Stromal cell of bone marrow (primary cell): ENCODE measurements around the gene GNA12.
"Not testable (repeated sequence)": the region's sequence is repeated elsewhere in the genome, so short reads cannot be mapped to it uniquely, and the experiment has no call there.

Experiments used
- DNase-seq: peaks from one replicate; pipeline ENCODE4 v3.0.0-alpha.2; 2012; ENCODE audit warnings: low read depth

Gene GNA12

GRCh38 chr7:2726316-2727018, 117.6 kb downstream of the GNA12 start:
- DNase-seq: no peak

DNA sequence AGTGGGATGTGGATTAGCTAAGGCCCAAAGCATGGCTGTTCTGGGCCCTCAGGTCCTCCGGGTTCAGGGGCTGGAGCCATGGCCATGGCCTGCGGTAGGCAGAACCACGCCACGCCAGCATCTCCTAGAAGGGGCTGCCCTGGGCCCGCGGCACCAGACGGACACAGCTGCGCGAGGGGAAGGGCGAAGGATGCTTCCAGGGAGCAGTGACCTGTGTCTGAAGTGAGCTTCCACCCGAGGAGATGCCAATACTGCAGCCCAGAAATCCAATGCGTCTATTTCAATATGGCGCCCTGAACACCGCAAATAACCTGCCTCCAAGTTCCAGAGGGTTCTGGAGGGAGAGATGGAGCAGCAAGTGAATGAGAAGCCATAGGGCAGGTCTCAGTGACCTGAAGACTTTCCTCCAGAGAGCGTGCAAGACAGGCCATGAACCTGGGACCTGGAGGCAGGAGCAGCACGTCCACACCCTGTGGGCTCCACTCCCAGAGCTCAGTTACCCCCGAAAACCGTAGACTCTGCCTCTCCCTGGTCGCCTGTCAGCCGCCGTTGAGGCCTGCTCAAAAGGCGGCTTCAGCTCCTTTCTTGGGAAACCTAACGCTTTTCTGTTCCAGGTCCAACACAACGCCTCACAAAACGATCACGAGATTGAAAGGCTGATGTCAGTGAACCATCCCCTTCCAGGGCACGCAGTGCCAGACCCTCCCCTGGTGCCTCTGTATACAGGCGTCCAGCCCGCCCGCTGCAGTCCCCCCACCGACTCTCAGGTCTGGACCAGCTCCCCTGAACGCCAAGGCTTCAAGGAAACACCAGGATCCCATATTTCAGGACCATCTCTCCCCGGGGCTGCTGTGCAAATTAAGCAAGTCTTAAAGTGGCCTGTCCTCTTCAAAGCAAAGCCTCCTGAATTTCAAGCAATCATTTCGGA, 118.7 kb downstream of the GNA12 start:
- no peak for DNase-seq

- DNase-seq: no peak
These were observed 119.5 kb downstream of the GNA12 start for GRCh38 chr7:2724453-2725177.

DNA sequence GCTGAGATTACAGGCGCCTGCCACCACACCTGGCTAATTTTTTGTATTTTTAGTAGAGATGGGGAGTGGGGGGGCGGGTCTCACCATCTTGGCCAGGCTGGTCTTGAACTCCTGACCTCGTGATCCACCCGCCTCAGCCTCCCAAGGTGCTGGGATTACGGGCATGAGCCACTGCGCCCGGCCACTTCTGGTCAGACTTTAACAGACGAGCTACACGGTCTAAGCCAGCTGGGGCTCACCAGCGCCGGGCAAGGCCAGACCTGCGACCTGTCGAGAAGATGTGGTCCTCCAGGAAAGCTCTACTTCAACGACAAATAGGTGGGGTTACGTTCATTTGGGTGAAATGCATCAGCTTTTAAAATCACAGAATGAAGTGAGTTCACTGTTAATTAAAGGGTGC, 120.1 kb downstream of the GNA12 start:
- DNase-seq: not testable (repeated sequence)

DNA sequence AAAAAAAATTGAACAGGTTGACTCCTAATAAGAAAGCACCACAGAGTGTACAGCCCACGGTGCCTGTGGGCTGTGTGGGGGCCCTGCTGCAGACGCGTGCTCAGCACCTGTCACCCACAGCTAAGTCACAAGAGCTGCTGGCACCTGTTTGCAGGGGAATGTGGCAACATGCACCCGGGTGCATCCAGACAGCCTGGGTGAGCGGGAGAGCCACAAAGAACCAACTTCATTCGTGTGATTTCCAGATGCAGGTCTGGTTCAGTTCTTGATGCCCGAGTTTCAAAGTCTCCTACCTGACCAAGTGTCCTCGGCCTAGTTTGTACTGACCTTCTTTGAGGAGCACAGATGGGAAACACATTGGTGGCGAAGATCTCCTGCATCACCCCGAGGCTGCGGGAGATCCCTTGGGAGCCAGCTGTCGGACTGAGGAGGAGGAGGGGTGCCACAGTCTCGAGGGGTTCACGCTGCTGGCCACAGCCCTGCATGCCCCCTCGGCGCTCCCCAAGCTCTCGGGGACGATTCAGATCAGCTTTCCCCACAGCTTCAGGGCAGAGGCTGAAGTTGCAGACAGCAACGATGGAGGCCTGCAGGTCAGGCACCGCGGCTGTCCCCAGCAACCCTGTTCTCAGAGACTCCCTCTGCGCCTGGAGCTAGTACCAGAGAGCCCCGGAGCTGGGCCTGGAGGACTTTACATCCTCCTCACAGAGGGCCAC, 120.8 kb downstream of the GNA12 start:
- no peak for DNase-seq

- DNase-seq: no peak
These were observed 121.5 kb downstream of the GNA12 start for GRCh38 chr7:2722591-2722990.

DNA sequence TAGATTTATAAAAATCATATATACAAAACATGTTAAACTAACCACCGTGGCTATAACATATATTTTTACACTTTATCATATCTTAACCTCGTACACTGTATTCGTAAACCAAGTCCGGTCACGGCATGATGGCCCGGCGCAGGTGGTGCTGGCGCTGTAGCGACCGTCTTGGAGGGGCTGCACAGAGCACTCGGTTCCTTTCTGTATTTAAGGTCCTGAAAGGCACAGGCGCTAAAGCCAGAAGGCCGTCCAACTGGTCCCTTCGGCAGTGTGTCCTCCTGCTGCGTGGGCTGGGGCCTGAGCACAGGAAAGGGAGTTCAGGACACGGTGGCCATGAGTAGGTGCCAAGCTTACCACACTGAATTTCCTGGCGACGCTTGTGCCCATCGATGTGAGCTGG, 122.3 kb downstream of the GNA12 start:
- no peak for DNase-seq

DNA sequence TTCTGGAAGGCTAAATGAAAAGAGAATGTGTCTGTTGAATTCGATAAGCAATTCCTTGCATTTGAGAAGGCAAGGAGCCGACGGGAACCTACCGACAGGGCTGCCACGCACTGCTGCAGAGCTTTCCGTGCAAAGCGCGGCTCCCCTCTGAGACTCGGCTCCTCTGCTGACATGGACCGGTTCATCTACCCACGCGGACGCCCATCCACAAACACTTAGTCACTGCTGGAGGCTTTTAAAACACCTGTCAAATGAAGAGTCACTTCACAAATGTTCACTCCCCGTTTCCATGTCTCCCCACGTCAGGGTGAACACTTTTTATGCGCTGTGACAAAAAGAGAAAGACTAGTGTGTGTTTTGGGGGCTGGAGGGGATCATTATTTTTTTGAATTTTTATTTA, 124.1 kb downstream of the GNA12 start:
- DNase-seq: no peak

GRCh38 chr7:2719007-2719406, 125.1 kb downstream of the GNA12 start:
- DNase-seq: no peak

- no peak for DNase-seq
These were observed 125.7 kb downstream of the GNA12 start for GRCh38 chr7:2718296-2718965.

DNA sequence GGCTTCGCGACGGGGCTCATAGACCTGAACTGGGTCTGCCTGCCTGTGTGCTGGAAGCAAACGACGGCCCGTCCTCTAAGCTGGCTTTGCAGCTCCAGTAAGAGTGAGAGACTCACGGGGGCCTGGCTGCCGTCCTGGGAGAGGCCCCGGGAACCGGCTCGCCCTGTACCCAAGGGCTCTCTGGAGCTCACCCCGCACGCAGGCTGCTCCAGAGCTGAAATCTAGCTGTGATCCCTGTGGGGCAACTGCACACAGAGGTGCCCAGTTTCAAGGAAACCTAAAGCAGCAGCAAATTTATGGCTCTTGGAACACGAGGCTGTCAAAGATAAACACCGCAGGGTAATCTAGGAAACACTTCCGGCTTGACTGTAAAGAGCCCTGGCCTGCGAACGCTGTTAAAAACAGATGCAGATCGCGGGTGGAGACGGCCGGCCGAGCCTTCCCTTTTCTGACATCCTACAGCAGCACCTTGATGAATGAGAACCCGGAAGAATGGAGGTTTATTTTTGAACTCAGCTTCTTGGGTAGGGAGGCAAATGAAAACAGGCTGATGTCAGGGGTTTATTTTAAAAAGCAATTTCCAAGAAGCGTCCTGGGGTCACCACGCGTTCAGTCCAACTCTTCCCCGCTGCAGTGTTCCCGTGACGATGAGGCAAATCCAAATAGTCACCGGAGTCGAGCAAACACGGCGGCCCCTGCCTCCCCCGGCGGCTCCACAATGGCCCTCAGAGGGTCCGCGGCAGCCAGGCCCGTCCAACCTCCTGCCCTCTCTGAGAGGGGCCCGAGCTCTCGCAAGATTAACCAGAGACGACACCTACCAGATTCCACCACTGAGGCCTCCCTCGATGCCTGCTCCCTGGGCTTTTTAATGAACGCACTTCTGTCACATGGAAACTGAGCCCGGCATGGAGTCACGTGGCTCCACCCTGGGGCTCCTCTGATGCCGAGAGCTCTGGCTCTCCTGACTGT, 126.5 kb downstream of the GNA12 start:
- DNase-seq: no peak

DNA sequence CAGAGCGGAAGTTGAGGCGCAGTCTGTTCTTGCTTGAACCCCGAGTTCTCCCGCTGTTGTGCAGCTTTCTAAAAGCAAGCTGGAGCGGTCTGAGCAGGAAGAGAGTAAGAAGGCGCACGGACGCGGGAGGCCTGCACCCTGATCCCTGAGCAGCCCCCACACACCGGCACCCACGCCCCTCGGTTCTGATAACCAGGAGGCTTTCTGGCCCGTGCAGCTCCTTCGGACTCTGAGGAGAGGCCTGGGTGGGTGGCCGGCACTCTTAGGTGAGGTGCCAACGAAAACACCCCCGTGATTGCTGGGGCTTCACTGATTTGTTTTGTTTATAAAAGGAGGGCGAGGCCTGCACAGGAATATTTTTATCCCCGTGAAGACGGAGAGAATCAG, 127.2 kb downstream of the GNA12 start:
- no peak for DNase-seq

DNA sequence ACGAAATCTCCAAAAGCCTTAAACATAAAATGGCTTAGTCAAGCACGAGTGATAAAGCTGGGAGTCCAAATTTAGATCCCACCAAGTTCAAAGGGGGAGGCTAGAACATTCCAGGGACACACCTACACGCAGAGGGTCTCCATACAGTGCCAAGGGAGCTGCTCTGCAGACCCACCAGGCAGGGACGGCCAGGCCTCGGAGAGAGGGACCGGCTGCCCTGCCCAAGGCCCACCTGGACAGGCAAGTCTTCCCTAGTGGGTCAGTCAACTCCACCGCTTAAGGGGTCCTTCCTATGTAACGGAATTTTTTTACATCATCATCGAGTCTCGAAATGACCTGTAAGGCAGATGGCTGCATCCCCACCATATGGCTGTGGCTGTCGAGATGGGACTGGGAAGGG, 127.6 kb downstream of the GNA12 start:
- no peak for DNase-seq

DNA sequence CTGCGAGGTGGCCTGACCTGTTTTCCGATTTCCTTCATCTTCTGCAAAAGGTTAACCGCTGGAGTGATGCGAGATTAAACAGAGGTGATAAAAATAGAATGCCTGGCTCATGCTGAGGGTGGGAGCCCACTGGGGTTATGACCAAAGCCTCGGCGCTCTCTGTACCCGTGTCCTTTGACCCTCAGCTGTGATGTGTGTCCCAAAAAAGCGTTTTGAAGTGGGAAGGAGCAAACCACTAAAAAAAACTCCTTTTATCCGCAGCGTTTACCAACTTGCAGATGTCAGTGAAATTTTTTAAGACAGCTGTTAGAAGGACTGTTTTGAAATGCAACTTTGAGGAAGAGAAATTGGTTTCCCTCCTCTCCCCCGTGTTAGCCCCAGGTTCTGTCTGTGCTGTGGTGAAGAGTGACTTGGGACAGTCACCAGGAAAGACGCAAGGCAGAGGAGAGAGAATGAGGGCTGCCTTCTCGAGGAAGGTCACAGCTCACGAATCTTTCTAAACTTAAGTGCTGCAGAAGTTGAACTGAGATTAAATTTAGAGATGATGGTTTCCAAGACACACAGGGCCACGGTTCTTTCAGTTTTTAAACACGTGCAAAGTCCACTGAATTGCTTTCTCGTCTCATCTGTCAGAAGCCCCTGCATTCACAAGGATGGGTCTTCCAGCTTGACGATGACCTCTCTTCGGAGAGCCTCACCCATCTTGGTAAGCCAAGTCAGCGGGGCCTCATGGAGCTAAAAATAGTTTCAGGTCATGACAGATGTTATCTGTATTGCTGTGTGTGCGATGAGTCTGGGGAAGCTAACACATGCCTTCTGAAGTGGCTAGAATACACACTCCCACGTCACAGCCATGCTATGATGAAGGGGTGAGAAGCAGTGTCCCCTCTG, 128.5 kb downstream of the GNA12 start:
- no peak for DNase-seq

GRCh38 chr7:2714636-2715035, 129.5 kb downstream of the GNA12 start:
- DNase-seq: no peak

GRCh38 chr7:2713978-2714377, 130.1 kb downstream of the GNA12 start:
- no peak for DNase-seq

GRCh38 chr7:2713370-2713769, 130.7 kb downstream of the GNA12 start:
- DNase-seq: no peak

DNA sequence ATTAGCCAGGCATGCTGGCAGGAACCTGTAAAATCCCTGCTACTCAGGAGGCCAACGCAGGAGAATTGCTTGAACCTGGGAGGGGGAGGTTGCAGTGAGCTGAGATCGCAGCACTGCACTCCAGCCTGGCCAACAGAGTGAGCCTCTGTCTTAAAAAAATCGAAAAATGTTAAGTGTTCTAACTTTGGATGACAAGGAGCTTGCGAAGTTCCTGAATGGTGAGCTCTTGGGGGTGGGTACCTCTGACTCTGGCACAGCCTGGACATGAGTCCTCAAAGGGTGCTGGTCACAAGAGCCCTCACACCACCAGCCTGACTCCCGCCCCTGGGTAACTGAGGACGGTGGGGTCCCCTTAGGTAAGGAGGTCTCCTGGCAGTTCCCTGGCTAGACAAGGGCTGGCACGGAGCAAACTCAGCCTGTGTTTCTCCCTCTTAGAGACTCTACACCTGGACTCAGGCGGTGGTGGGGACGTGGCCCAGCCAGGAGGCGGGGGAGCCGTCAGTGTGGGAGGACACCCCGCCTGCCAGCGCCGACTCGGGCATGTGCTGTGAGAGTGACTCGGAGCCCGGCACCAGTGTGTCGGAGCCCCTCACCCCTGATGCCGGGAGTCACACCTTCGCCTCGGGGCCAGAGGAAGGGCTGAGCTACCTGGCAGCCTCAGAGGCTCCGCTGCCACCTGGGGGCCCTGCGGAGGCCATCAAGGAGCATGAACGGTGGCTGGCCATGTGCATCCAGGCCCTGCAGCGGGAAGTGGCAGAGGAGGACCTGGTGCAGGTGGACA, 132.0 kb downstream of the GNA12 start:
- DNase-seq: no peak
